B cell (primary cell): ENCODE measurements around the gene PLBD1. TPM values are rescaled to one million over a fixed set of nuclear protein-coding genes. Genes with fewer than 3 reads are reported as not detected.
A peak's percentile ranks its signal among the peaks of the same experiment; 100 is the strongest.

Experiments used
- ATAC-seq: fragments of 200-7000 bp; cut with Tn5 transposase; one replicate; pipeline ENCODE4 v1.10.0; 2021; ENCODE audit warnings: low read depth, mild to moderate bottlenecking, moderate number of reproducible peaks, moderate library complexity
- CTCF ChIA-PET: fragments of 350-600 bp; sonication (Branson Sonifier 250); formaldehyde crosslinking; loops from one replicate; lab custom pipeline; 2021; ENCODE audit warnings: antibody characterized with exemption, inconsistent platforms; lab: Charles Lee
- POLR2A ChIA-PET: fragments of 350-600 bp; sonication (Branson Sonifier 250); formaldehyde crosslinking; loops from one replicate; lab custom pipeline; 2021; ENCODE audit warnings: antibody characterized with exemption; lab: Charles Lee
- DNase-seq: peaks from one replicate; pipeline ENCODE4 v3.0.0; 2013
- H2AFZ ChIP-seq: 2 replicates; pipeline ENCODE4 v1.6.1; 2012; ENCODE audit warnings: mild to moderate bottlenecking, low read depth, low read length; ENCODE audit not compliant: insufficient read depth, poor library complexity, severe bottlenecking
- H3K27ac ChIP-seq, 2 donors: 1 replicate in 1 of 2; 2 replicates in 1 of 2; pipeline ENCODE4 v1.5.1; 2012 to 2013; ENCODE audit warnings: low read length in 2 of 2, mild to moderate bottlenecking in 2 of 2, moderate library complexity in 1 of 2
- H3K27me3 ChIP-seq, 4 experiments: fragments of 200-600 bp in 1 of 4; sonication (generic) in 1 of 4; replicated peaks in 1 of 4; 1 replicate in 2 of 4; 2 replicates in 2 of 4; pipeline versions ENCODE4 v1.6.1 to v1.7.0; 2013 to 2016; ENCODE audit warnings: low read length in 3 of 4, mild to moderate bottlenecking in 2 of 4, mixed read lengths in 1 of 4, moderate library complexity in 1 of 4; ENCODE audit not compliant: insufficient read depth in 4 of 4, control insufficient read depth in 3 of 4; ENCODE audit errors: control extremely low read depth in 1 of 4
- H3K36me3 ChIP-seq, 2 experiments: replicated peaks in 1 of 2; 1 replicate in 1 of 2; 2 replicates in 1 of 2; pipeline versions ENCODE4 v1.6.1 to v1.7.1; 2013; ENCODE audit warnings: low read length in 1 of 2; ENCODE audit not compliant: insufficient read depth in 2 of 2, control insufficient read depth in 1 of 2; ENCODE audit errors: control extremely low read depth in 1 of 2, extremely low read depth in 1 of 2
- H3K4me1 ChIP-seq, 2 donors: fragments of 200-600 bp in 1 of 2; sonication (generic) in 1 of 2; 1 replicate in 1 of 2; 2 replicates in 1 of 2; pipeline versions ENCODE4 v1.5.1 to v1.6.1; 2013 to 2017; ENCODE audit warnings: low read length in 2 of 2; ENCODE audit not compliant: control insufficient read depth in 2 of 2, insufficient read depth in 2 of 2
- H3K4me2 ChIP-seq: replicated peaks from 2 replicates; pipeline ENCODE3; 2012; ENCODE audit warnings: mild to moderate bottlenecking, low read depth, low read length; ENCODE audit not compliant: poor library complexity, severe bottlenecking
- H3K4me3 ChIP-seq, 5 experiments: fragments of 200-600 bp in 1 of 5; sonication (generic) in 1 of 5; 1 replicate in 3 of 5; 2 replicates in 2 of 5; pipeline versions ENCODE4 v1.5.1 to v1.7.0; 2011 to 2016; ENCODE audit warnings: low read length in 4 of 5, mild to moderate bottlenecking in 4 of 5, low read depth in 2 of 5, control low read depth in 1 of 5, moderate library complexity in 1 of 5; ENCODE audit not compliant: insufficient read depth in 1 of 5; ENCODE audit errors: control extremely low read depth in 1 of 5, extremely low read depth in 1 of 5
- H3K79me2 ChIP-seq: fragments of 200-600 bp; sonication (generic); one replicate; pipeline ENCODE4 v1.6.0; 2016; ENCODE audit warnings: low read length; ENCODE audit not compliant: control insufficient read depth, insufficient read depth
- H3K9ac ChIP-seq: fragments of 200-600 bp; sonication (generic); 2 replicates; pipeline ENCODE4 v1.6.1; 2017; ENCODE audit warnings: mild to moderate bottlenecking, low read length, moderate library complexity
- H3K9me3 ChIP-seq, 3 donors: one replicate each; pipeline versions ENCODE4 v1.6.1 to v1.7.1; 2013; ENCODE audit warnings: low read length in 2 of 3; ENCODE audit not compliant: control insufficient read depth in 2 of 3, insufficient read depth in 1 of 3; ENCODE audit errors: control extremely low read depth in 1 of 3
- H4K20me1 ChIP-seq: 2 replicates; pipeline ENCODE4 v1.6.0; 2012; ENCODE audit warnings: mild to moderate bottlenecking, low read length; ENCODE audit not compliant: insufficient read depth, control insufficient read depth, poor library complexity, severe bottlenecking
- H3K27ac Mint-ChIP-seq: one replicate; pipeline ENCODE4 v1.8.0; 2021; ENCODE audit warnings: mixed read lengths
- H3K27me3 Mint-ChIP-seq: one replicate; pipeline ENCODE4 v1.8.0; 2021; ENCODE audit warnings: mixed read lengths
- H3K4me1 Mint-ChIP-seq: one replicate; pipeline ENCODE4 v1.8.0; 2021; ENCODE audit warnings: mixed read lengths
- H3K4me3 Mint-ChIP-seq: one replicate; pipeline ENCODE4 v1.8.0; 2021; ENCODE audit warnings: mixed read lengths
- H3K9me3 Mint-ChIP-seq: one replicate; pipeline ENCODE4 v1.8.0; 2022; ENCODE audit warnings: mixed read lengths; ENCODE audit not compliant: insufficient read depth
- CTCF ChIP-seq: fragments of 200-600 bp; IDR thresholded peaks from one replicate; pipeline ENCODE4 v1.8.0; 2022; ENCODE audit warnings: antibody characterized with exemption, mild to moderate bottlenecking
- EZH2 ChIP-seq: IDR thresholded peaks from 2 replicates; pipeline ENCODE4 v1.6.1; 2012; ENCODE audit warnings: borderline replicate concordance, low read depth, mild to moderate bottlenecking, moderate library complexity, low read length; ENCODE audit not compliant: insufficient read depth, poor library complexity, severe bottlenecking
- WGBS: methylation state at CpG from one replicate; pipeline ENCODE4 v1.1.5; 2013; ENCODE audit warnings: missing lambda C conversion rate; ENCODE audit not compliant: insufficient coverage; 5-methylcytosine and 5-hydroxymethylcytosine counted together
- intact Hi-C: fragments of 100-400 bp; cut with micrococcal nuclease; formaldehyde crosslinking; loops from one replicate; pipeline ENCODE4 v1.10.0; 2022
- polyA plus RNA-seq: library from polyadenylated mRNA; depleted of rRNA; stranded (reverse); fragments of >200 nt; gene quantifications from 2 replicates; pipeline ENCODE4 v1.2.3, GENCODE V29; 2012
- total RNA-seq, 2 donors: library from RNA; stranded (reverse); fragments of 120-200 nt in 1 of 2; gene quantifications; 1 replicate in 1 of 2; 2 replicates in 1 of 2; pipeline versions ENCODE4 v1.2.3 to v1.2.4, GENCODE V29; 2013 to 2022

PLBD1 gene
- total and polyA plus RNA-seq, 2 donors (not counting 1 experiment from before 2014, with no cell fraction given), result 1.1 to 1.6 TPM

GRCh38 chr12:14481201-14481600, 86.5 kb downstream of the PLBD1 start:
- intact Hi-C loops, result loop anchor here (2.0 kb wide), 1 partner anchor 14 kb away; no protein-coding TSS in a partner anchor
- Histone ChIP-seq H3K4me2 (no peak overlapping the region), H3K27me3 (no peaks in the 10 kb centered on the region), H3K79me2 (peaks cover 2% of the 10 kb centered on the region), H3K27ac (no peak overlapping the region), H2AFZ (no peak overlapping the region), H3K9ac (no peak overlapping the region), H3K4me3 (no peak overlapping the region), H4K20me1 (peaks cover 7% of the 10 kb centered on the region), H3K4me1 (no peaks in the 10 kb centered on the region), H3K9me3 (peaks cover 0 to under 1% (median 0%) of the 10 kb centered on the region in 3 donors), H3K36me3 (peaks cover 5 to 96% of the 10 kb centered on the region in 2 experiments)
- TF ChIP-seq CTCF (no peak), EZH2 (no peak)
- no peaks in the 10 kb centered on the region for H3K27me3 Mint-ChIP-seq
- ATAC-seq (no peak), DNase-seq (no peak)
- no peak overlapping the region for H3K27ac Mint-ChIP-seq
- POLR2A ChIA-PET, result no interaction called here
- H3K9me3 Mint-ChIP-seq, result no peaks in the 10 kb centered on the region
- no peaks in the 10 kb centered on the region for H3K4me1 Mint-ChIP-seq
- H3K4me3 Mint-ChIP-seq, result no peak overlapping the region
- CTCF ChIA-PET, result no interaction called here

- intact Hi-C loops, result loop anchor here (10.0 kb wide), 1 partner anchor 114 kb away; the partner anchor contains the start of gene ATF7IP
Observed at GRCh38 chr12:14479004-14479403, 88.7 kb downstream of the PLBD1 start.

More at GRCh38 chr12:14479004-14479403, 88.7 kb downstream of the PLBD1 start:
- H3K27ac ChIP-seq, result peak overlapping the region in 1 of 2 donors; percentile 27
- peaks cover 16 to 96% of the 10 kb centered on the region in 2 experiments for H3K36me3 ChIP-seq
- TF ChIP-seq EZH2 (no peak), CTCF (no peak)
- no peaks in the 10 kb centered on the region for H3K27me3 ChIP-seq
- H3K4me3 ChIP-seq, result no peak overlapping the region
- Mint-ChIP-seq H3K27ac (no peak overlapping the region), H3K4me3 (no peak overlapping the region), H3K4me1 (no peaks in the 10 kb centered on the region), H3K27me3 (no peaks in the 10 kb centered on the region), H3K9me3 (peaks cover 2% of the 10 kb centered on the region)
- H3K79me2 ChIP-seq, result peaks cover 9% of the 10 kb centered on the region
- DNase-seq (no peak), ATAC-seq (no peak)
- POLR2A ChIA-PET, result no interaction called here
- H3K4me1 ChIP-seq, result no peaks in the 10 kb centered on the region
- CTCF ChIA-PET, result no interaction called here
- WGBS, result no CpG with 5 or more reads among the region's 1 CpG
- no peak overlapping the region for H3K9ac ChIP-seq
- peaks cover 7% of the 10 kb centered on the region for H4K20me1 ChIP-seq
- no peak overlapping the region for H2AFZ ChIP-seq
- peaks cover 5 to 18% (median 9%) of the 10 kb centered on the region in 3 donors for H3K9me3 ChIP-seq
- no peak overlapping the region for H3K4me2 ChIP-seq
